KBM-7 (cell line): ENCODE measurements around the gene CYFIP2.
"Not testable (repeated sequence)": the region's sequence is repeated elsewhere in the genome, so short reads cannot be mapped to it uniquely, and the experiment has no call there.

ENCODE experiments used
- DNase-seq: peaks from one replicate; pipeline ENCODE4 v3.0.0-alpha.2; 2015
- in situ Hi-C: fragments of 300-500 bp; cut with MboI; formaldehyde crosslinking; loops from 2 replicates; pipeline ENCODE4 v1.14.3; 2020; ENCODE audit warnings: low sequenced_read_pairs, low pct_unique_long_range_greater_than_20kb, mixed read lengths

CYFIP2 gene

GRCh38 chr5:157265714-157266285 lies at the start of gene CYFIP2:
Gene CYFIP2 (plus strand): TSS chr5:157266123. CDS start chr5:157285362, 19,239 bp downstream.
- peak; percentile 61 for DNase-seq
- in situ Hi-C loops: no loop called here

- DNase-seq: no peak
- in situ Hi-C loops: no loop called here
Observed at GRCh38 chr5:157216391-157217142, 49.4 kb upstream of the CYFIP2 start.

- in situ Hi-C loops: no loop called here
- peak; percentile 32 for DNase-seq
Observed at GRCh38 chr5:157217289-157218024, 48.5 kb upstream of the CYFIP2 start.

- no peak for DNase-seq
- in situ Hi-C loops: no loop called here
Observed at GRCh38 chr5:157219491-157220271, 46.2 kb upstream of the CYFIP2 start.

GRCh38 chr5:157221959-157222358 lies 44.0 kb upstream of the CYFIP2 start:
- in situ Hi-C loops: no loop called here
- no peak for DNase-seq

GRCh38 chr5:157222506-157223230 lies 43.3 kb upstream of the CYFIP2 start:
- in situ Hi-C loops: no loop called here
- peak; percentile 19 for DNase-seq

GRCh38 chr5:157225469-157226422 lies 40.2 kb upstream of the CYFIP2 start:
- in situ Hi-C loops: no loop called here

GRCh38 chr5:157230610-157231009 lies 35.3 kb upstream of the CYFIP2 start:
- in situ Hi-C loops: no loop called here

More at GRCh38 chr5:157225469-157226422, 40.2 kb upstream of the CYFIP2 start:
- no peak for DNase-seq

GRCh38 chr5:157232706-157233105 lies 33.2 kb upstream of the CYFIP2 start:
- in situ Hi-C loops: no loop called here
- DNase-seq: no peak

More at GRCh38 chr5:157230610-157231009, 35.3 kb upstream of the CYFIP2 start:
- DNase-seq: no peak

GRCh38 chr5:157233515-157233914 lies 32.4 kb upstream of the CYFIP2 start:
- in situ Hi-C loops: no loop called here
- no peak for DNase-seq

- in situ Hi-C loops: no loop called here
- DNase-seq: no peak
Observed at GRCh38 chr5:157236423-157236822, 29.5 kb upstream of the CYFIP2 start.

GRCh38 chr5:157241483-157241882 lies 24.4 kb upstream of the CYFIP2 start:
- no peak for DNase-seq
- in situ Hi-C loops: no loop called here

- in situ Hi-C loops, DNase-seq: not testable (repeated sequence)
Observed at GRCh38 chr5:157244704-157245103, 21.2 kb upstream of the CYFIP2 start.

GRCh38 chr5:157245476-157245875 lies 20.4 kb upstream of the CYFIP2 start:
- in situ Hi-C loops: no loop called here

GRCh38 chr5:157245886-157246285 lies 20.0 kb upstream of the CYFIP2 start:
- no peak for DNase-seq
- in situ Hi-C loops: no loop called here

More at GRCh38 chr5:157245476-157245875, 20.4 kb upstream of the CYFIP2 start:
- no peak for DNase-seq

- DNase-seq: no peak
- in situ Hi-C loops: no loop called here
Observed at GRCh38 chr5:157247267-157247666, 18.7 kb upstream of the CYFIP2 start.

- in situ Hi-C loops: no loop called here
- no peak for DNase-seq
Observed at GRCh38 chr5:157248821-157249470, 17.0 kb upstream of the CYFIP2 start.
